BJ (cell line): Measurements from ENCODE around the gene CHST8. TPM values are rescaled to one million over a fixed set of nuclear protein-coding genes. Genes with fewer than 3 reads are reported as not detected.

Experiments
- CTCF ChIA-PET: fragments of 350-600 bp; formaldehyde crosslinking; extraction: SDS; loops from one replicate; lab custom pipeline; 2021; ENCODE audit warnings: antibody characterized with exemption, inconsistent platforms; lab: Yijun Ruan, JAX
- POLR2A ChIA-PET: fragments of 300-600 bp; sonication (Branson Sonifier 250); formaldehyde crosslinking; extraction: SDS; loops from one replicate; lab custom pipeline; 2021; ENCODE audit warnings: antibody characterized with exemption; lab: Charles Lee
- DNase-seq: peaks from one replicate; pipeline ENCODE4 v3.0.0-alpha.2; 2011; ENCODE audit warnings: low read depth
- H3K27me3 ChIP-seq: 2 replicates; pipeline ENCODE4 v1.6.0; 2011; ENCODE audit warnings: low read length; ENCODE audit not compliant: control insufficient read depth, insufficient read depth
- H3K36me3 ChIP-seq: 2 replicates; pipeline ENCODE4 v1.5.1; 2011; ENCODE audit warnings: low read length; ENCODE audit not compliant: control insufficient read depth, insufficient read depth
- H3K4me3 ChIP-seq: 2 replicates; pipeline ENCODE4 v1.5.1; 2011; ENCODE audit warnings: low read depth, mild to moderate bottlenecking, control low read depth, low read length
- polyA plus RNA-seq: library from polyadenylated mRNA; depleted of rRNA; stranded (reverse); fragments of >200 nt; gene quantifications from 2 replicates; pipeline ENCODE4 v1.2.3, GENCODE V29; 2011
- TF ChIP-seq, protein P1 (sequence below): IDR thresholded peaks from 2 replicates; pipeline ENCODE4 v1.5.1; 2011; ENCODE audit warnings: low read depth, mild to moderate bottlenecking, control low read depth, inconsistent platforms, low read length, moderate library complexity; ENCODE audit not compliant: insufficient read depth

Gene CHST8
- polyA plus RNA-seq, 1 experiment = 0.09 TPM

- Histone ChIP-seq H3K4me3 (no peak overlapping the region), H3K27me3 (no peaks in the 10 kb centered on the region), H3K36me3 (no peaks in the 10 kb centered on the region)
- POLR2A ChIA-PET = no interaction called here
- CTCF ChIA-PET = no interaction called here
- DNase-seq = no peak
- TF ChIP-seq, protein P1, sequence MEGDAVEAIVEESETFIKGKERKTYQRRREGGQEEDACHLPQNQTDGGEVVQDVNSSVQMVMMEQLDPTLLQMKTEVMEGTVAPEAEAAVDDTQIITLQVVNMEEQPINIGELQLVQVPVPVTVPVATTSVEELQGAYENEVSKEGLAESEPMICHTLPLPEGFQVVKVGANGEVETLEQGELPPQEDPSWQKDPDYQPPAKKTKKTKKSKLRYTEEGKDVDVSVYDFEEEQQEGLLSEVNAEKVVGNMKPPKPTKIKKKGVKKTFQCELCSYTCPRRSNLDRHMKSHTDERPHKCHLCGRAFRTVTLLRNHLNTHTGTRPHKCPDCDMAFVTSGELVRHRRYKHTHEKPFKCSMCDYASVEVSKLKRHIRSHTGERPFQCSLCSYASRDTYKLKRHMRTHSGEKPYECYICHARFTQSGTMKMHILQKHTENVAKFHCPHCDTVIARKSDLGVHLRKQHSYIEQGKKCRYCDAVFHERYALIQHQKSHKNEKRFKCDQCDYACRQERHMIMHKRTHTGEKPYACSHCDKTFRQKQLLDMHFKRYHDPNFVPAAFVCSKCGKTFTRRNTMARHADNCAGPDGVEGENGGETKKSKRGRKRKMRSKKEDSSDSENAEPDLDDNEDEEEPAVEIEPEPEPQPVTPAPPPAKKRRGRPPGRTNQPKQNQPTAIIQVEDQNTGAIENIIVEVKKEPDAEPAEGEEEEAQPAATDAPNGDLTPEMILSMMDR = no peak
These were observed 84.1 kb downstream of the CHST8 start for GRCh38 chr19:33705860-33706259.

GRCh38 chr19:33706631-33707030 lies 84.9 kb downstream of the CHST8 start:
- ChIA-PET CTCF (no interaction called here), POLR2A (no interaction called here)
- Histone ChIP-seq H3K27me3 (no peaks in the 10 kb centered on the region), H3K36me3 (no peaks in the 10 kb centered on the region), H3K4me3 (no peak overlapping the region)
- DNase-seq = no peak
- TF ChIP-seq, protein P1 = no peak

- POLR2A ChIA-PET = no interaction called here
- no peak overlapping the region for H3K4me3 ChIP-seq
- no peak for DNase-seq
- no peaks in the 10 kb centered on the region for H3K27me3 ChIP-seq
- no peaks in the 10 kb centered on the region for H3K36me3 ChIP-seq
- TF ChIP-seq, protein P1 = no peak
- CTCF ChIA-PET = no interaction called here
These were observed 90.5 kb downstream of the CHST8 start for GRCh38 chr19:33712268-33712667.

- Histone ChIP-seq H3K27me3 (no peaks in the 10 kb centered on the region), H3K4me3 (no peak overlapping the region), H3K36me3 (no peaks in the 10 kb centered on the region)
- no peak for DNase-seq
- ChIA-PET POLR2A (no interaction called here), CTCF (no interaction called here)
- TF ChIP-seq, protein P1 = no peak
These were observed 91.4 kb downstream of the CHST8 start for GRCh38 chr19:33713194-33713593.

DNA sequence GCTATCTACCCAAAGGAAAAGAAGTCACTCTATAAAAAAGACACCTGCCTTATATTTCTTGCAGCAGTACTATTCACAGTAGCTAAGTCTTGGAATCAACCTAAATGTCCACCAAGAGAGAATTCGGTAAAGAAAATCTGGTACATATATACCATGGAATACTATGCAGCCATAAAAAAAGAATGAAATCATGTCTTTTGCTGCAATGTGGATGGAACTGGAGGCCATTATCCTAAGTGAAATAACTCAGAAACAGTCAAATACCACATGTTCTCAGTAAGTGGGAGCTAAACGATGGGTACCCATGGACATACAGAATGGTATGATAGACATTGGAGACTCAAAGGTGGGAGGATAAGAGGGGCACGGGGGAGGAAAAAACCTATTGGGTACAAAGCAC lies 92.4 kb downstream of the CHST8 start:
- H3K4me3 ChIP-seq = no peak overlapping the region
- POLR2A ChIA-PET = no interaction called here
- CTCF ChIA-PET = no interaction called here
- no peak for DNase-seq
- no peaks in the 10 kb centered on the region for H3K27me3 ChIP-seq
- TF ChIP-seq, protein P1 = no peak
- no peaks in the 10 kb centered on the region for H3K36me3 ChIP-seq
